NCI-H1092 treated with DMSO at 0.1 percent for 48 hours (cell line): ENCODE results near the gene CTNNA1.
"Not testable (repeated sequence)": the region's sequence is repeated elsewhere in the genome, so short reads cannot be mapped to it uniquely, and the experiment has no call there.

ENCODE experiments used
- DNase-seq: peaks from one replicate; lab custom pipeline; 2025; lab: John Stamatoyannopoulos, UW

Gene CTNNA1

GRCh38 chr5:138752951-138753793 lies at the start of gene CTNNA1:
Gene CTNNA1 (plus strand): TSS chr5:138753425. CDS start chr5:138781925, 28,500 bp downstream.
- no peak for DNase-seq

DNA sequence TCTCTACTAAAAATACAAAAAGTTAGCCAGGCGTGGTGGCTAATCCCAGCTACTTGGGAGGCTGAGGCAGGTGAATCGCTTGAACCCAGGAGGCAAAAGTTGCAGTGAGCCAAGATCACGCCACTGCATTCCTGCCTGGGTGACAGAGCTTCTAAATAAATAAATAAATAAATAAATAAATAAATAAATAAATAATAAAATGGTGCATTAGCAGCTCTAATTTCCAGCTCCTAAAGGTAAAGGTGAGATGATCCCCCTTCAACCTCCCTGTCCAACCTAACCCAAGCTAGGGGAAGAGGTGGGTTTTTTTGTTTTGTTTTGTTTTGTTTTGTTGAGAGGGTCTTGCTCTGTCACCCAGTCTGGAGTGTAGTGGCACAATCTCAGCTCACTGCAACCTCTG lies 49.4 kb upstream of the CTNNA1 start:
- not testable (repeated sequence) for DNase-seq

- no peak for DNase-seq
Observed at GRCh38 chr5:138705007-138705406, 48.2 kb upstream of the CTNNA1 start.

DNA sequence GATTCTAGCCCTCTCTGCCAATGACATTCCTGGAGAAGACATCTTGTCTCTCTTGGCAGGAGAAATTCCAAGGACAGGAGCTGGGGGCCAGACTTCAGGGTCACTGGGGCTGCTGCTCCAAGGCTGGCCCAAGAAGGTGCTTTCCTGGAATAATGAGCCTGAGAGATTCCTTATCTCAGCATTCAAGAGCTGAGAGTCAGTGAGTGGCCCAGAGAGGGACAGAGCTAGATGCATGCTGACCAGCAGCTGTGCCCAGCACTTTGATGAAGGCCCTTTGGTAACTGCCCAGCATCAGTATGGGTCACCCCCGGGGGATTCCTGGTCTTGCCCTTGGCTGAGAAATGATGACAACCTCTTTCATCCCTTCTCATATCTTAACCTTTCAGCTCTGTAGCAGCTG lies 47.7 kb upstream of the CTNNA1 start:
- no peak for DNase-seq

DNA sequence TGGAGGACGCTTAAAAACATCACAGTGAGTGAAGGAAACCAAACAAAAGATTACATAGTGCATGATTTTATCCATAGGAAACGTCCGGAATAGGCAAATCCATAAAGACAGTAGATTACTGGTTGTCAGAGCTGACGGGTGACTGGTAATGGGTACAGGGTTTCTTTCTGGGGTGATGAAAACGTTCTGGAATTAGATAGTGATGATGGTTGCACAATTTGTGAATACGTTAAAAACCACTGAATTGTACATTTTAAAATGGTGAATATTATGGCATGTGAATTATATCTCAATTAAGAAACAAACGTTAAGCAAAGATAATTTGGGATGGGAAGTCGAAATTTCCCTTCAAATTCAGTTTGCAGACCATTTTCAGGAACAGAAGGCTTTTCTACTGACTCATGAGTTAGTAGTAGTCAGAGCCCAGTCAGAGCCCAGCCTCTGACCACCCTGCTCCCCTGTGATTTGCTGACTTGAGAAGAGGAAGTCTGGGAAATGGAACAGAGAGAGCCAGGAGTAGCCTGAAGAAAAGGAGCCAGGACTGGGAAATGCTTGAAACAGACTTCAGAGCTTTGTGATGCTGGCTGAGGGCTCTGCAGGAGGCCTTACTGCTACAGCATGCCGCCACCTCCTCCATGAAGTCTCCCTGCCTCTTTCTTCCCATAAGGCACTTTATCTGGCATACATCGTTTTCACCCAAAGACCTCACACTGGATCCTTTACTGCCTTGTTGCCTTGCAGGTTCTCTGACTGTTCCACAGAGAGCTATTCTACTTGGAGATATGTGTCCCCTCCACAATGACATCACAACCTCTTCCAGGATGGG lies 46.4 kb upstream of the CTNNA1 start:
- DNase-seq: no peak

- no peak for DNase-seq
Observed at GRCh38 chr5:138708791-138709190, 44.4 kb upstream of the CTNNA1 start.

- DNase-seq: no peak
Observed at GRCh38 chr5:138709202-138709601, 44.0 kb upstream of the CTNNA1 start.

GRCh38 chr5:138711087-138711486 lies 42.1 kb upstream of the CTNNA1 start:
- no peak for DNase-seq

DNA sequence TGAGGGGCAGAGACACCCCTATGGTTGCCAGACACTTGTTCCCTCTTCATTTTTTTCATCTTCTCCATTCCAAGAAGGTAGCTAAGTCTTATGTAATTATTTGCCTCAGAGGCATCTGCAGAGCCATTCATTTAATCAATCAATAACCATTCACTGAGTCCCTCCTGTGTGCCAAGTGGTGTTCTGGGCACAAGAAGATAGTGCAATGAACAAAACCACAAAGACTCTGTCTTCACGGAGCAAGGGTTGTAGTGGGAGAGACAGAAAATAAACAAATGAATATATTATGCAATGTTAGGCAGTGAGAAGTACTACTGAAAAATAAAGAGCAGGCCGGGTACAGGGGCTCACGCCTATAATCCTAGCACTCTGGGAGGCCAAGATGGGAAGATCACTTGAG lies 41.4 kb upstream of the CTNNA1 start:
- DNase-seq: no peak

GRCh38 chr5:138712324-138712723 lies 40.9 kb upstream of the CTNNA1 start:
- no peak for DNase-seq

- no peak for DNase-seq
Observed at GRCh38 chr5:138712791-138713190, 40.4 kb upstream of the CTNNA1 start.

GRCh38 chr5:138713247-138713646 lies 40.0 kb upstream of the CTNNA1 start:
- no peak for DNase-seq

DNA sequence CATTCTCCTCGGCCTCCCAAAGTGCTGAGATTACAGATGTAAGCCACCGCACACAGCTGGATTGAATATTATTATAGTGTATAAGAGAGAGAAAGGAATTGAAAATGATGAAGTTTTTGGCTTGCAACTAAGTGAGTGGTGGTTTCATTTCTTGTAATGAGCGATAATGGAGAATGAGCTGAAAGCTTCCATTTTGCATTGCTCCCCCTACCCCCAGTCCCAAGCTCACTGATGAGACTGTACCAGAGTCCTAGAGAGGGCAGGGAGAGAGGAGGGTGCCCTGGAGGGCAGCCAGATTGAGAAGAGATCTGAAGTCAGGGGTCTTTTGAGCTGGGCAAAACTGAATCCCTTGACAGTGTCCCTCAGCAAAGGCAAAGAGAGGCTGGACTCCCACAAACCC lies 38.5 kb upstream of the CTNNA1 start:
- DNase-seq: no peak

GRCh38 chr5:138715931-138716432 lies 37.2 kb upstream of the CTNNA1 start:
- DNase-seq: not testable (repeated sequence)

DNA sequence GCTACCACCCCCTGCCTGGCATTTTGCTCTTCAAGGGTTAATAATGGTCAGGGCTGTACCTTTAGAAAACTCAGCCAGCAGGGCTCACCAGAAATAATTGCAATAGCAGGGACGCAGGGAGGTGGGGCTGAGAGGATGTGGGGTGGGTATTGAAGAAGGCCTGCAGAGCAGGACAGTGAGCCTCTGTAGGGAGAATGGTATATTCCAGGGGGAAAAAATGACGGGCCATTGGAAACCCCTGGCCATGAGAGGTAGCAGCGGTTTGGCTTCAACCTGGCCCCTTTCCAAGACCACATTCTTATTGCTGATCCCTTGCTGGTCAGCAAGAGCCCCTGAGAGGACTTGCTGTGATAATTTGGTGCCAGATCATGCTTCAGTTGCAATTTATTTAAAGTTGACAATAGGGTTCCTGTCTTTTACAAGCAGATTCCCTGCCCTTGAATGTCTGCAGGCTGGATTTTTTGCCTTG lies 36.7 kb upstream of the CTNNA1 start:
- DNase-seq: peak; percentile 52

- no peak for DNase-seq
Observed at GRCh38 chr5:138717399-138717798, 35.8 kb upstream of the CTNNA1 start.

DNA sequence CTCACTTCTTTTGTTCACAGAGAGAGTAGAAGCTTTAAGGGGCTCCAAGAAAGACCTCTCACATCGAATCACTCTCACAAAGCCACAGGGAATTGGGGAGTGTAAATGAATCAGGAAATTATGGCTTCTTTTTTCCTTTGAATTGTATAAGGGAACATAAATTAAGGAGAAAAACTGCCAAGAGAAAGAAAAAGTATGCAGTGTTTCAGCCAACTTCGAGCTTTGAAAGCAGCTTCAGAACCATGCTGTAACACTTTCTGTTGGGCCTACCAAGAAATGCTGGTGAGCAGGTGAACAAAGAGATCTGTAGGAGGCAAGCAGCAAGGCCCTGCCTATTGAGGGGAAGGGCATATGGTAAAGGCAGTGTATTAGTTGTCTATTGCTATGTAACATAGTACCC lies 33.4 kb upstream of the CTNNA1 start:
- no peak for DNase-seq

DNA sequence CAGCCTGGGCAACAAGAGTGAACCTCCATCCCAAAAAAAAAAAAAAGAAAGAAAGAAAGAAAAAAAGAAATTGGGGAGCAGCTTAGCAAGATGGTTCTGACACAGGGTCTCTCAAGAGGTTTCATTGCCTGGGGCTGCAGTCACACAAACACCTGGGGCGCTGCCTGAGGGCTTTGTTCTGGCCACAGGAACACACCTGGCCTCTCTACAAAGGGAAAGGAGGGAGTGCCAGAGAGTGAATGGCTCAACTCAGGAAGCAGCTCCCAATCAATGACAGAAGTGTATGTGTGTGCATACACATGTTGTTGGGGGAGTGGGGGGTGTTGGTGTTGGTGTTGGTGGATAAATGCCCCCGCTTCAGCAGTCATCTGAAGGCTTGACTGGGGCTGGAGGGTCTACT lies 32.4 kb upstream of the CTNNA1 start:
- no peak for DNase-seq

DNA sequence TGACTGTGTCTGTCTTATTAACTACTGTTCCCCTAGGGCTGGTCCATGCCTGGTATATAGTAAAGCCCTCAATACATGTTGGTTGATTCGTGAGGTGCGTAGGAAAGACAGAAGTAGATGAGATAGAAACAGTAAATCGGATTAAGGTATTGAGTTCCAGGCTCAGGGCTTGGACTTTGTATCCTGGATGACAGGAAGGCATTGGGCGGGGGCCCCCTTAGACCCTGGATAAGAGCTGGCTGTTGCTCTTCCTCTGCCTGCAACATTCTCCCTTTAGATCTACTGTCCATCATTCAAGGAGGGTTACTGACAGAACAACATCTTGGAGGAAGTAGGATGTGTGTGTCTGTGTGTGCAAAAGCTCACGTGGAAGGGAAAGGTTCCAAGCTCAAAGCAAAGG lies 31.2 kb upstream of the CTNNA1 start:
- no peak for DNase-seq

DNA sequence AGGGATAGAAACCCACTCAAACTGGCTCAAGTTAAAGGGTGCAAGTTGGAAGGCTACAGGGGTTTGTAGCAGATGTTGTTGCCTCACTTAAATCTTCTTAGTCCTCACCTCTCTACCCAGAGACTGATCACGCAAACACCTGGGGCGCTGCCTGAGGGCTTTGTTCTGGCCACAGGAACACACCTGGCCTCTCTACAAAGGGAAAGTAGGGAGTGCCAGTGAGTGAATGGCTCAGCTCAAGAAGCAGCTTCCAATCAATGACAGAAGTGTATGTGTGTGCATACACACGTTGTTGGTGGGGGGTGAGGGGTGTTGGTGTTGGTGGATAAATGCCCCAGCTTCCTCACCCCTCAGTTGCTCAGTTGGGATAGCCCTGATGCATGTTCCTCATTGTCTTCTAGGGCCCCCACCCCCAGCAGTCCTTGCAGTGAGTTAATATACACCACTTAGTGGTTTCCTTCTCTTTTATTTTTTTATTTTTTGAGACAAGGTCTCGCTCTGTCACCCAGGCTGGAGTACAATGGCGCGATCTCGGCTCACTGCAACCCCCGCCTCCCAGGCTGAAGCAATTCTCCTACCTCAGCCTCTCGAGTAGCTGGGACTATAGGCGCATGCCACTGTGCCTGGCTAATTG lies 30.6 kb upstream of the CTNNA1 start:
- peak; percentile 4 for DNase-seq

GRCh38 chr5:138724470-138725146 lies 28.6 kb upstream of the CTNNA1 start:
- DNase-seq: no peak
